OCI-M2 (cell line): ENCODE data around the gene ARHGEF33.

Experiments used
- DNase-seq: peaks from one replicate; lab custom pipeline; 2025; ENCODE audit not compliant: unreplicated experiment; lab: John Stamatoyannopoulos, UW

The ARHGEF33 gene

DNA sequence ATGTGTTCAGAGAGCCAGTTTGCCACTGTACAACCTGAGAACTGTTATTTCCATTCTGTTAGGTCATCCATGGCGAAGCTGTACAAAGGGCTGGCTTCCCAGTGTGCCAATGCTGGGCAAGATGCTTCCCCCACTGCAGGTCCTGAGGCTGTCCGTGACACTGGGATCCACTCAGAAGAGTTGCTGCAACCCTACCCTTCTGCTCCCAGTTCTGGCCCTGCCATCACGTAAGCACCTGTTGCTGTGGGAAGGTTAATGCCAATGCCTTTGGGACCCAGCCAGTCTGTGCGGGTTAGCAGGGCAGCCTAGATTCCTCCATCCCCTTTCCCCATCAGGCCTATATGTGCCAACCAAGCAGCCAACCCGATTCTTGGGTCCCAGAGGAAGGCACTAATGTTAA is 68.3 kb downstream of the ARHGEF33 start:
- DNase-seq = no peak

DNA sequence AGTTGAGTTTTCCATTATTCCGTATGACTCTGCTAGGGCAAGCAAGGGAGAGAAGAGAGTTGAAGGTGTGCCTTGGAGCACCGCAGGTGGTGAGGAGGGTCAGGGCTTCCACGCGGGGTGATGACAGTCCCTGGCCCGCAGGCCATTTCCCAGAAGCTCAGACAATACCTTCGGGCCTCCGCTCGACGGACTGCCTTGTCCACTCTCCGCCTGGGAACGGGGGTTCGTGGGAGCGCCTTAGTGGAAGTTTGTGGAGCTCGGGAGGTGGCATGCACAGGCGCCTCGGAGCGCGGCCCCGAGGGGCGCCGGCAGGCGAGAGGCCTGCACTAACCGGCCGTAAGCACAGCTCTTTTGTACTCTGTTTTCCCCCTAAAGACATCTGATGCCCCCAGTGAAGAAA is 69.8 kb downstream of the ARHGEF33 start:
- no peak for DNase-seq

DNA sequence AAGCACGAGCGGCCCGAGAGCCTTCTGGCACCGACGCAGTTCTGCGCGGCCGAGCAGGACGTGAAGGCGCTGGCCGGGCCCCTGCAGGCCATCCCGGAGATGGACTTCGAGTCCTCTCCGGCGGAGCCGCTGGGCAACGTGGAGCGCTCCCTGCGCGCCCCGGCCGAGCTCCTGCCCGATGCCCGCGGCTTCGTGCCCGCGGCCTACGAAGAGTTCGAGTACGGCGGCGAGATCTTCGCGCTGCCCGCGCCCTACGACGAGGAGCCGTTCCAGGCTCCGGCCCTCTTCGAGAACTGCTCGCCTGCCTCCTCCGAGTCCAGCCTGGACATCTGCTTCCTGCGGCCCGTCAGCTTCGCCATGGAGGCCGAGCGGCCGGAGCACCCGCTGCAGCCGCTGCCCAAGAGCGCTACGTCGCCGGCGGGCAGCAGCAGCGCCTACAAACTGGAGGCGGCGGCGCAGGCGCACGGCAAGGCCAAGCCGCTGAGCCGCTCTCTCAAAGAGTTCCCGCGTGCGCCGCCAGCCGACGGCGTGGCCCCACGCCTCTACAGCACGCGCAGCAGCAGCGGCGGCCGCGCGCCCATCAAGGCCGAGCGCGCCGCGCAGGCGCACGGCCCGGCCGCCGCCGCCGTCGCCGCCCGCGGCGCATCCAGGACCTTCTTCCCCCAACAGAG is 70.4 kb downstream of the ARHGEF33 start:
- no peak for DNase-seq

DNA sequence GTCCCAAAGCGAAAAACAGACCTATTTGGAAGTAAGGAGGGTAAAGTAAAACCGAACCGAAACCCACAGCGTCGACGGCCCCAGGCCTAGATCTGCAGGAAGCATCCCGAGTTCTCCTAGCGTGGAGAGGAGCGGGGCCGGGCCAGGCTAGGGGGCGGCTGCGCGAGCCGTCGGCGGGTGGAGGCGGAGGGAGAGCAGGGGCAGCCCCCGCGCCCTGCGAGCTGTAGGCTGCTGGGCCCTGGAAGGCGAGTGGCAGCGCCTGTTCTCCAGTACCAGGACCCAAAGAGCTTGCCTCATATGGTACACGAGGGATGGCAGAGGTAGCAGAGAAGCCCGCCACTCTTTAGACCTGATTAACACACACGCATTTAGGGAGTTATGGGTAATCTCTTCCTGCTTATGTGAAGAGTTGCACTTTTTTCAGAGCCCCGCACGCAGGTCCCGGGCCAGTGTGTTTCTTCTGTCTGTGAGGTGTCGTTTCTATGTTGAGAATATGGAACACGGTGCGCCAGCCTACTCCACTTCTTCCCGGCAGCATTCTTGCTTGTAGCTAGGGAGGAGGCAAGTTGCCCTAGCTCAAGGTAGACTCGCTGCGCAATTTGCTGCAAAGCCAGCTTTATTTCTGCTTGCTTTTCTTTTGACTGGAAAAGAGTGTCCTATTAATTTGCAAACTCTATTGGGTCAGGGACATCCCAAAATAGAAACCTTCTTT is 71.1 kb downstream of the ARHGEF33 start:
- no peak for DNase-seq

DNA sequence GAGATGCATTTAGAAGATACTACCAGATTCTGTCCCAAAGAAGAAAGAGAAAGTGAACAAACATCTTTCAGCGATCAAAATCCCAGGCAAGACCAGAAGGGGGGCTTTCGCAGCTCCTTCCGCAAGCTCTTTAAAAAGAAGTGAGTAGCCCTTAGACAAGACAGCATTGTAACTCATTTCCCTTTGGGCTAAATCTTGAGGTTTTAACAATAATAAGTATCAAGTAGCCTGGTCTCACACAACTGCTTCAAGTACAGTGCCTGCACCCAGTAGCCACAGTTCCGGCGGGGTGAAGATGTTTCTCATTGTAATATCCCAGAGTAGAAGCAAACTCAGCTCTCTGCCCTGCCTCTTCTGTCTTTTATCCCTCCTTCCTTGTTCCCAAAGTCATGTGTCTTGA is 76.3 kb downstream of the ARHGEF33 start:
- no peak for DNase-seq

DNA sequence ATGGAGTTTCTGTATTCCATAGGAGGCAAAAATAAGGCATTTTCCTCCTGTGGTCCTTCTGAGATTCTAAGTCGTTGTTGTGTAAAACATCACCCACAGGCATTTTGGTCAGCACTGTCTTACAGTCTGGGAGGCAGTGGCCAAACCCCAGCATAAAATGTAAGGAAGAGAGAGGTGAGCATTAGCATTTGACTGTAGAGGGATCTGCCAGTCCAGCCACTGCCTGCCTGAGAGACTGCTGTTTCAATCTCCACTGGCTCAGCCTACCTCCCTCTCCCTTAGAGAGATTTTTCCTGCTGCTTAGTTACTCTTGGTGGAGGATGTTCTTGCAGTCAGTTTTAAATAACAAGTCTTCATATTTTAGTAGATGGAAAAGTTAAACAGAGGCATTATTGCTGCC is 77.0 kb downstream of the ARHGEF33 start:
- DNase-seq = no peak

DNA sequence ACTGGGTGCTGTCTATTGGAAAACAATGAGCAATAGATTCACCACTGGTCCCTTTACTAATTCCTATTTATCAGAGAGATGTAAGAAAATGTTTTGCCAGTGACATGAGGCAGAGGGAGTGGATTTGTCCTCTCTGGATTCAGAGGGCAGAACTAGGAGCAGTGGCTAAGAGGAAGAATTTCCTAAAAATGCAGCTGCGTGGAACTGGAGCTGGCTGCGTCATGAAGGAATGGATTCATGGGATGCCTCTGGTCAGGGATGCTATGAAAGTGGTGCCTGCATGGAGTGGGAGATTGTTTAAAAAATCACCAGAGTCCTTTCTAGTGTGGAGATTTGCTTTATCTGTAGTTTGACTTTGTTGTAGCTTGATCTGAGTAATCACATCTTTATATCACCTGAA is 78.3 kb downstream of the ARHGEF33 start:
- no peak for DNase-seq

DNA sequence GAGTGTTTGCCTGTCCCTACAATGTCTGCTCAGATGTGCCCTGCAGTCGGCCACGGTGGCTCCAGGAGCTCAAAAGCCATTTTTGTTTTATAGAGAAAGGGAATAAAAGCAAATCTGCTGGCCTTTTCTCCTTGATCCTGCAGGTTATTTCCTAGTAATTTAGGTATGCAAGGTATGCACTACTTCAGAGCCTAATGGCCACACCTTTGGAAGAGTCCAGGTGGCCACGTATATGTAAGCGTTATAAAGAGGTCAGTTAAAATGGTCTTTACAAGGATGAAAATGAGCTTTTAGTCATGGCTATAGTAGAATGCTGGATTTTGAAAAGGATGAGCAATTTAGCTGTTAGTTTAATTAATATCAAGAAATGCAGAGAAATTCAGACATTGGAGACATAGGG is 81.7 kb downstream of the ARHGEF33 start:
- DNase-seq = no peak

DNA sequence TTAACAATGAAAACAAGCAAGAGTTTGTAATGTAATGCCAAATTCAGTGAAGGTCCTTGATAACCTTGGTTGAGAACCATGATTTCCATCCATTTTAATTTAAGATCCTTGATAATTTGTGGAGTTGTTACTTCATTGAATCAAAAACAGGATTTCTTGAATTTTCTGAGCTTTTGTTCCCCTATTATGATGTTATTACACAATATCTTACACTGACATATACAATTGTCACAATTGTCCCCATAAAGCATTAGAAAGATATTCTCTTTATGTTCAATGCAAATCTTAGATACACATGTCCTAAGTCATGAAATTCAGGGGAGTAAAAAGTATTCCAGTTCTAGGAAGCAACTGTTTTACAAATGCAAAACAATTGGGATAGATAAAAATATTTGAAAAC is 83.6 kb downstream of the ARHGEF33 start:
- no peak for DNase-seq

DNA sequence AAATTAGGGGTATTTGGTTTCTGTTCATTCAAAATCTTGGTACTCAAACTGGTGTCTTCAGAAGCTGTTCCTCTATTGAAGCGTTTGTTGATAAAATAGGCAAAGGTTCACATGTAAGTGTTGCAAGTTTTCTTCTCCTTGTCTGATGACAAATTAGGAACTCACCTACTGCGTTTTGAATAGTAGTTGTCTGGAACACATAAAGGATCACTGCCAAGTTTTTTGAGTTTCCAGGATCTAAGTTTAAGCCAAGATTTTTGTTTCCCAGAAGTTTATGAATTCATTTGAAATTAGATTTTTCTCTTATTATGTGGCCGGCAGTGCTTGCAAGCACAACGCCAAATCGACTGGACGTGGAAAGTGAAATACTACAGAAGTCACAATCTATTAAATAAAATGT is 85.4 kb downstream of the ARHGEF33 start:
- no peak for DNase-seq

DNA sequence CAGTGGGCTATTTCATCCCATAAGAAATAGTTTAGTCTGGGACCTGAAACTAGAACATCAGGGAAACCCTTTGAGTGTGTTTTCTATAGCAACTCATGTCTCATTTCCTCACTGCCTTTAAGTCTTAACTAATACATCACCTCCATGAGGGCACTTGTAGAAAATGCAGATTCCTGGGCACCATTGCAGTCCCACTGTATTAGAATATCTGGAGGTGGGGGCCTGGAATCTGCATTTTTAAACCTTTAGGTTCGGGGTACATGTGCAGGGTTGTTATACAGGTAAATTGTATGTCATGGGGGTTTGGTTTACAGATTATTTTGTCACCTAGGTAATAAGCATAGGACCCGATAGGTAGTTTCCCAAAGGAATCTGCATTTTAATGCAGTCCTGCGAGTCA is 87.4 kb downstream of the ARHGEF33 start:
- DNase-seq = no peak

DNA sequence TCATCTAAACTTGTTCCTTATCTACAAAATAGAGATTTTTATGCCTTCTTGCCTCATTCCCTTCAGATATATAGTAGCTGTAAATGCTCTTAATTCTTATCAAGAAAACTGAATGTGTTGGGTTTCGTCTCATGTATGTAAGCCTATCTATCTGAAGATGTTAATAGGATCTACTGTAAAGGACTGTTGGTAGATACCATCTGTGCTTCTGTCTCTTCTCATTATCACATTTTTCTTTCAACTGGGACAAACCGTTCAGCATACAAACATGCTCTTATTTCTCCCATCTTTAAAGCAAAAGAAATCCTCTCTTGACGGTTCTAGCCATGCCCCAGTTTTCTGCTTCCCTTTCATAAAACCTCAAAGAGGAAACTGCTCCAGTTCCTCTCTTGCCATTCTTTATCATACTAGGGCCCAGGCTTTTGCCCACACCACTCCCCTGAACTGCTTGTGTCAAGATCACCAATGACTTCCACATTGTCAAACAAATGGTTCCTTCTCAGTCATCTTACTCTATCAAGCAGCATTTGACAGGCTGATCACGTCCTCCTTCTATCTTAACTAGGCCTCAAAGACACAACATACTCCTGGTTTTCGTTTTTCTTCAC is 88.7 kb downstream of the ARHGEF33 start:
- DNase-seq = no peak

DNA sequence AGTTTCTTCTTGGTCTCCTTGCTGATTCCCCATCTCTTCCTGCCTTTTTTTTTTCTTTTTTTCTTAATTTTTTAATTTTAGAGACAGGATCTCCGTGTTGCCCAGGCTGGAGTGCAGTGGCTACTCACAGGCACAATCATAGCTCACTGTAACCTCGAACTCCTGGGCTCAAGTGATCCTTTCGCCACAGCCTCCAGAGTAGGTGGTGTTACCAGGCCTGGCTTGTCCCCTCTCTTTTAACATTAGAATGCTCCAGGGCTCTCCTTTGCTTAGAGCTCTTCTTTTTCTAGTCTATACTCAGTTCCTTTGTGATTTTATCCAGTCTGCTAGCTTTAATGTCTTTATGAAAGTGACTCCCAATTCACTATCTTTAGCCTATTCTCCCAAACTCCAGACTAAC is 89.2 kb downstream of the ARHGEF33 start:
- no peak for DNase-seq

DNA sequence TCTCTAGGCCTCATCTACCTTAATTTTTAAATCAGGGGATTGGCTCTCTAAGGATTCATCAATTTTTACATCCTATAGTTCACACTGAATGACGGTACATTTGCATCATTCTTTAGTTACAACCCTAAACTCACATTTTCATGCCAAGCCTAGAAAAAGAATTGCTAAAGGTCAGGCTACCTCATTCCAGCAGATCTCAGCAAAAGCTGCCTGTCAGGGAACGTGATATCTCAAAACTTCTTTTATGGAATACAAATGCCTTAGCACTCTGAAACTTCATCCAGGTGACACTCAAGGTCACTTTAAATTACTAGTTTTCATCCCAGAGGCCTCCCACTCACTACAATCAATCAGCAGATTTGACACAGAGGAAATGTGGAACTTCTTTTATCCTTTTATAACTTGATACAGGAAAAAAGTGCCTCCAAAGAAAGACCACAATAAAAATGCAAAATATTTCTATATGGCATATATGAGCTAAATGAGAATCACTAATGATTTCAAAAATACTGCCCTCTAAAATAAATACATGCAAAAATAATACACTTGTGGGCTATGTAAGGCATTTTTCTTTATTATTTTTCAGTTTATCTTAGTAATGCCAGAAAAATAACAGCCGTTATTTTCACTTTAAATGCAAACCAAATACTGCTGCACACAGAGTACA is 91.5 kb downstream of the ARHGEF33 start:
- no peak for DNase-seq

DNA sequence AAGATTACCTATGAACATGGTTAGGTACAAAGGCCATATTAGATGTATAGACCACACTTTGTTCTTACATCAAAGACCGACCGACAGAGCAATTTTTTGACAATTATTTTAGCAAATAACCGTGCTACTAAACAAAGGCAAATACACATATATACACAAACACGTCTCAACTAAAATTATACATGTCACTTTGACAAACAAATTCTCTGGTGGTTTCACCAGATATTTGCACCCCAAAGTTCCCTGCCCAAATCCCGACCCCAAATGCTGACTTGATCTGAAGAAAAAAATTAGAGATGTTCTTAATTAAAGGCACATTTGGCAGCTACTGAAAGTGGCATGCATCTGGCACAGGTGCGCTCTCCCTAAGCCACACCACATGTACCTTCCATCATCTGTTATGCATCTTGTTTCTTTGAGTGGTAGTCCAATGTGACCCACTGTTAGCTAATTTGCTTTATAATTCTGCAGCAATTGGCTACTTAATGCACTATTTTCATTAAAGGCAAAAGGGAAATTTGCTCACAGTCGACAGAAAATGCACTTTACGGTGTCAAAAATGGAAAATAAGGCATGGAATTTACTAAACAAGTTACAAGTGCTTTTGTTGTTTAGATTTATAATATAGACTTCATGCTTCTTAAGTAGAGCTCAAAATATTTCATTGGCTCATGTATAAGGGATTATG is 92.1 kb downstream of the ARHGEF33 start:
- DNase-seq = no peak

DNA sequence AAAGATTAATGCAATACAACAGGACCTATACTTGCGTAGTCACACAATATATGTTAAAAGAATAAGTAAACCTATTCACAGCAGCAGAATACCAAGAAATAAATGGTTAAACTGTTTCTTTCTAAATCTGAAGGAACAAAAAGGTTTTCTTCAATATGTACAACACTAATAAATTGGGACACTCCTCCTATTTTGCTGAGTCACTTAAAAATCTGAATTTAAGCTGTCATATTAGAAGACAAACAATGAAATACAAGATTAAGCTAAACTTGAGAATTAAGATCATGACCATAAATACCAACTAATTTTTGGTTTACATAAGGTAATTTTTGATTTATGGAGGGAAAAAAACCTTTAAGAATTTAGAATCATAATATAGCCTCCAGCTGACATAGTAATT is 92.8 kb downstream of the ARHGEF33 start:
- DNase-seq = no peak

DNA sequence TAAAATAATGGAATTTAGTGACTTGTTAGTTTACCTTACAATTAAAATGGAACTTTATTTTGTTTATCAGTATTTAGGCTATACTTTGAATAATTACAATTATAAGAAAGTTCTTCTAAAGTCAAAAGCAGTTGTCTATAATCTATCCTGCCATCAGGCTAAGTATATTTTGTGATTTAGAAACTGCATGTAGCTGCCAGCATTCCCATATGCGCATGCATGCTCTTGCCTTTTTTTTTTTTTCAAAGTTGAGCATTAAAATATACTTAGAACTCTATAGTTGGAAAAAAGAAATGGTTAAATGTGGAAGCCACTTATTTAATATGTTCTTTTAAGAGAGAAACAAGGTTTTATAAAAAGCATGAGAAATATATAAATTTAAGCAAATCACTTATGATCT is 99.0 kb downstream of the ARHGEF33 start:
- DNase-seq = no peak

DNA sequence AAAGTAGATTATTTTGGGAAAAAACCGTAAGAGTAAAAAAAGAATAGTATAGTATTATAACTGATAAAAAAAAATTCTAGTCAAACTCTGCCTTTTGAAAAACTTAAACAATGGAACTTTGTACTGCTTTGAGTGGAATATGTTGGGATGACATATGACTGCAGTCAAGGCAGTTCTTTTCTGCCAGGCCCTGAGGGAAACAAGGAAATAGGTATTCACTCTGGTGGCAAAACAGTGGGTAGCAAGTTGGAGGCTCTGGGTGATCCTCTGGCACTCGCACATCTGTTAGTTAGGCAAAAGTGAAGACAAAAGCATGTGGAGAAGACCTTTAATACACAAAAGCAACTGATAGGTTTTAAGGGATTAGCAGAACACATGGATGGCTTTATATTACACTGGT is 102.2 kb downstream of the ARHGEF33 start:
- no peak for DNase-seq

DNA sequence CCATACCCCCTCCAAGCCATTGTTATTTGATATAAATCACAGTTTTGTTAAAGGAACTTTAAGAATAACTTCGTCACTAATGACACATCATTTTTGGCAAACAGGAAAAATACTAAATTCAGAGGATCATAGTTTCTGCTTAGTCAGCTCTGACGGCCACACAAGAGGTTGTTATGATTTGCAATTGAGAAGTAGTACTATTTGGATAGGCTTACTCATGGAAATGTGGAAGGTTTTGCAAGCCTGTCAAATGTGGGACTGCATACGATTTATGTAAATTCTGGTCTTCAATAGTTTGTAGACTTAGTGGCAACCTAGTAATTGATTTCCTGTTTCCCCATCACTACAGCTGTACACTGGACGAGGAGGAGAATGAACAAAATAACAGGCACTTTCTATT is 108.1 kb downstream of the ARHGEF33 start:
- DNase-seq = no peak

DNA sequence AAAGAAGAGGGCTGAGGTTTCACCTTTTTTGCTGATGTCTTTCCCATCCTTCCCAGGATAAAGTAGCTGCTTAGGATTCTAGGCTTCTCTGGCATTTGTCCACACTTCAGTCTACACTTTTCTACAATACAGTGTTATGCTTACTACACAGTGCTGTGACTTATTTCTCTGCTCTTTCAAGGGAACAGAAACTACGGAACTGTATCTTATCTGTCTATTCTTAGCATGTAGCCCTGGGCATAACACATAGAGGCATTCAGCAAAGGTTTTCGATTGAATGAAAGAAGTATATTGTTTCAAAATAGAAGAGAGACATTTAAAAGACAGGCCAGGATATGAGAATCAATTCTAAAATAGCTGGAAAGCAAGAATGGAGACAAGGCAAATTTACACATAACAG is 110.9 kb downstream of the ARHGEF33 start:
- no peak for DNase-seq

DNA sequence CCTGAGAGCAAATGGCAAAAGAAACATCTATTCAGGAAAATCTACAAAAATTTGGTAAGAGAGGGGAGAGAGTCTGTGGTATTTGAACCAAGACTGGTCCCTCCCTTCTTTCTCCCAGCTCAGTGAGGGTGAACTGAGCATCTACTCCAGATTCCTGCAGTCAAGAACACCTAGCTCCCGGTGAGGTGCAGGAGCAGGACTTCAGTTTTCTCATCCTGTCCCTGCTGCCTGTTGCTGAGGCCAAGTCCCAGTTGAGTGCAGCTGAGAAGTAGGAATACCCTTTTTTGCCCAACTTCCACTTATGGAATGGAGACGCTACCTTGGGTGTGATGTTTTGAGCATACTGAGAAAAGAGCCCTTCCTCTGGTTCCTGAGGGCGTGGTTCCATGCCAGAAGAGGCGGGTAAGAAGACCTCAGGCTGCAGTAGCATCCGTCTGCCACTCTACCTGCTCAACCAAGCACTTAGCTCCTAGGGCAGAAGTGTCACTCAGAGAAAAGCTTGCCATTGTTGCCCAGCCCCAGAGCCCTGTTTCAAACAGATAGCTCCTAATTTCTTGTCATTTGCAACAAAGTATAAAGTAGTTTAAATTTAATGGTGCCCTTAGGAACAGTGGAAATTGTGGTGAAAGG is 118.3 kb downstream of the ARHGEF33 start:
- DNase-seq = no peak
